Neural cell (in vitro differentiated cells): ENCODE data around the gene FNDC11. TPM values are rescaled to one million over a fixed set of nuclear protein-coding genes. Genes with fewer than 3 reads are reported as not detected.

Experiments
- H2AFZ ChIP-seq: fragments of 200-600, 300-800 bp; sonication (generic), shearing (Covaris generic); 2 replicates; pipeline ENCODE4 v1.6.0; 2014; ENCODE audit warnings: low read depth, mild to moderate bottlenecking, antibody characterized with exemption, low read length, moderate library complexity
- H3F3A ChIP-seq: fragments of 200-600 bp; shearing (Covaris generic); 2 replicates; pipeline ENCODE4 v1.6.1; 2016; ENCODE audit warnings: mild to moderate bottlenecking, moderate library complexity, mixed read lengths, antibody characterized with exemption, low read length; ENCODE audit not compliant: insufficient read depth, poor library complexity, severe bottlenecking
- H3K27ac ChIP-seq: fragments of 200-600, 300-800 bp; sonication (generic), shearing (Covaris generic); 2 replicates; pipeline ENCODE4 v1.5.1; 2014; ENCODE audit warnings: mild to moderate bottlenecking, low read length, moderate library complexity
- H3K27me3 ChIP-seq: fragments of 300-800, 200-600 bp; sonication (generic), shearing (Covaris generic); 2 replicates; pipeline ENCODE4 v1.6.0; 2014; ENCODE audit warnings: mild to moderate bottlenecking, low read depth, low read length, moderate library complexity; ENCODE audit not compliant: insufficient read depth
- H3K36me3 ChIP-seq: fragments of 300-800, 200-600 bp; sonication (generic), shearing (Covaris generic); 2 replicates; pipeline ENCODE4 v1.5.1; 2014; ENCODE audit warnings: mild to moderate bottlenecking, antibody characterized with exemption, low read length, moderate library complexity; ENCODE audit not compliant: insufficient read depth
- H3K4me2 ChIP-seq: fragments of 300-800, 200-600 bp; sonication (generic), shearing (Covaris generic); 2 replicates; pipeline ENCODE4 v1.6.0; 2014; ENCODE audit warnings: mild to moderate bottlenecking, low read length
- H3K4me3 ChIP-seq: fragments of 300-800, 200-600 bp; sonication (generic), shearing (Covaris generic); 2 replicates; pipeline ENCODE4 v1.5.1; 2014; ENCODE audit warnings: mild to moderate bottlenecking, low read length, moderate library complexity
- H3K79me2 ChIP-seq: fragments of 200-600 bp; shearing (Covaris generic); replicated peaks from 2 replicates; pipeline ENCODE4 v1.6.0; 2014; ENCODE audit warnings: mild to moderate bottlenecking, low read length, moderate library complexity; ENCODE audit not compliant: insufficient read depth
- H3K9ac ChIP-seq: fragments of 300-800, 200-600 bp; sonication (generic), shearing (Covaris generic); 2 replicates; pipeline ENCODE4 v1.6.1; 2016; ENCODE audit warnings: mild to moderate bottlenecking, low read length, mixed read lengths
- H3K9me2 ChIP-seq: fragments of 200-600 bp; shearing (Covaris generic); 2 replicates; pipeline ENCODE4 v1.6.1; 2016; ENCODE audit warnings: mild to moderate bottlenecking, low read length, mixed read lengths; ENCODE audit not compliant: insufficient read depth
- H3K9me3 ChIP-seq: fragments of 200-600, 300-800 bp; sonication (generic), shearing (Covaris generic); 2 replicates; pipeline ENCODE4 v1.6.1; 2016; ENCODE audit warnings: mild to moderate bottlenecking, mixed run types, low read length, moderate library complexity, mixed read lengths
- H4K20me1 ChIP-seq: fragments of 200-600 bp; shearing (Covaris generic); 2 replicates; pipeline ENCODE4 v1.6.1; 2016; ENCODE audit warnings: mild to moderate bottlenecking, mixed run types; ENCODE audit not compliant: insufficient read depth
- CTCF ChIP-seq: fragments of 450-650 bp; IDR thresholded peaks from 2 replicates; pipeline ENCODE4 v1.5.1; 2014; ENCODE audit warnings: antibody characterized with exemption, mild to moderate bottlenecking, moderate library complexity; ENCODE audit not compliant: poor library complexity, severe bottlenecking
- EP300 ChIP-seq: fragments of 450-650 bp; conservative IDR thresholded peaks from 2 replicates; pipeline ENCODE4 v1.6.1; 2014; ENCODE audit warnings: antibody characterized with exemption, mild to moderate bottlenecking, moderate library complexity; ENCODE audit not compliant: poor library complexity, severe bottlenecking
- EZH2 ChIP-seq: fragments of 200-600, 300-800 bp; shearing (Covaris generic), sonication (generic); IDR thresholded peaks from 2 replicates; pipeline ENCODE4 v1.6.1; 2014; ENCODE audit warnings: antibody characterized with exemption, low read length, borderline replicate concordance, mild to moderate bottlenecking; ENCODE audit not compliant: insufficient read depth, poor library complexity, severe bottlenecking
- MXI1 ChIP-seq: fragments of 450-650 bp; conservative IDR thresholded peaks from 2 replicates; pipeline ENCODE4 v1.6.1; 2014; ENCODE audit warnings: antibody characterized with exemption, mild to moderate bottlenecking; ENCODE audit not compliant: poor library complexity, severe bottlenecking
- POLR2AphosphoS5 ChIP-seq: IDR thresholded peaks from 2 replicates; pipeline ENCODE4 v1.6.1; 2012
- RAD21 ChIP-seq: fragments of 450-650 bp; conservative IDR thresholded peaks from 2 replicates; pipeline ENCODE4 v1.6.1; 2014; ENCODE audit warnings: antibody characterized with exemption, mild to moderate bottlenecking, moderate library complexity
- REST ChIP-seq: IDR thresholded peaks from 2 replicates; pipeline ENCODE4 v1.6.1; 2012; ENCODE audit warnings: borderline replicate concordance
- SMC3 ChIP-seq: fragments of 450-650 bp; conservative IDR thresholded peaks from 2 replicates; pipeline ENCODE4 v1.6.1; 2014; ENCODE audit warnings: antibody characterized with exemption, mild to moderate bottlenecking, moderate library complexity; ENCODE audit not compliant: poor library complexity
- TAF1 ChIP-seq: IDR thresholded peaks from 2 replicates; pipeline ENCODE4 v1.6.1; 2012; ENCODE audit warnings: low read depth
- polyA plus RNA-seq: library from polyadenylated mRNA; depleted of rRNA; stranded (reverse); fragments of >200 nt; gene quantifications from 2 replicates; pipeline ENCODE4 v1.2.3, GENCODE V29; 2014

The FNDC11 gene
- polyA plus RNA-seq, 1 donor from 2014 or later: 1.9 TPM

GRCh38 chr20:63505281-63505680 lies 48.7 kb upstream of the FNDC11 start:
- Histone ChIP-seq H3K9me3 (peaks cover 9% of the 10 kb centered on the region), H3K79me2 (no peaks in the 10 kb centered on the region), H3K4me2 (no peak overlapping the region), H3K9ac (no peak overlapping the region), H3K4me3 (no peak overlapping the region), H3K36me3 (no peaks in the 10 kb centered on the region), H2AFZ (no peak overlapping the region), H3F3A (no peaks in the 10 kb centered on the region), H3K27me3 (no peaks in the 10 kb centered on the region), H4K20me1 (no peaks in the 10 kb centered on the region), H3K27ac (no peak overlapping the region), H3K9me2 (no peaks in the 10 kb centered on the region)
- no peak for TF ChIP-seq RAD21
- no peak for TF ChIP-seq SMC3

- Histone ChIP-seq H3K4me3 (no peak overlapping the region), H3K79me2 (no peaks in the 10 kb centered on the region), H3K9ac (no peak overlapping the region), H3K9me2 (no peaks in the 10 kb centered on the region), H3K27ac (no peak overlapping the region), H3K4me2 (no peak overlapping the region), H2AFZ (no peak overlapping the region), H3F3A (no peaks in the 10 kb centered on the region), H3K9me3 (peaks cover 9% of the 10 kb centered on the region), H4K20me1 (no peaks in the 10 kb centered on the region), H3K36me3 (no peaks in the 10 kb centered on the region), H3K27me3 (no peaks in the 10 kb centered on the region)
- TF ChIP-seq EP300 (no peak), POLR2AphosphoS5 (no peak), REST (no peak)
These were observed 48.2 kb upstream of the FNDC11 start for GRCh38 chr20:63505723-63506122.

DNA sequence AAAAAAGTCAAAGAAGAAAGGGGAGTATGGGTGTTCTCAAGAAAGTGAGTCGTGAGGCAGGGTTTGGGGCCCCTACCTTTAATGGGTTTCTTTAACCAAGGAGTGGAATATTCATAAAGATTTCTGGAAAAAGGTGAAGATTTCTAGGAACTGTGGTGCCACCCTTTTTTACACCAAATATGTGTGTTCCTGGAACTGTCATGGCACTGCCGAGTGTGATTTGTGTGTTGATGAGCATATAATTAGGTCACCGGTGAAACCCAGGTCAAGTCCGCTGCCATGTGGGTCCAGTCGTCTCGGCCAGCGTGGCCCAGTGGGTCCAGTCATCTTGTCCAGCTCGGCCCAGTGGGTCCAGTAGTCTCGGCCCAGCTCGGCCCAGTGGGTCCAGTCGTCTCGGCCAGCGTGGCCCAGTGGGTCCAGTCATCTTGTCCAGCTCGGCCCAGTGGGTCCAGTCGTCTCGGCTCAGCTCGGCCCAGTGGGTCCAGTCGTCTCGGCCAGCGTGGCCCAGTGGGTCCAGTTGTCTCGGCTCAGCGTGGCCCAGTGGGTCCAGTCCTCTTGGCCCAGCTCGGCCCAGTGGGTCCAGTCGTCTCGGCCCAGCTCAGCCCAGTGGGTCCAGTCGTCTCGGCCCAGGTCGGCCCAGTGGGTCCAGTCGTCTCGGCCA lies 46.7 kb upstream of the FNDC11 start:
- no peaks in the 10 kb centered on the region for H3K36me3 ChIP-seq
- H3K9me3 ChIP-seq: peaks cover 9% of the 10 kb centered on the region
- H2AFZ ChIP-seq: no peak overlapping the region
- no peaks in the 10 kb centered on the region for H3F3A ChIP-seq
- no peak overlapping the region for H3K9ac ChIP-seq
- H3K4me2 ChIP-seq: no peak overlapping the region
- no peaks in the 10 kb centered on the region for H3K27me3 ChIP-seq
- H4K20me1 ChIP-seq: no peaks in the 10 kb centered on the region
- H3K79me2 ChIP-seq: no peaks in the 10 kb centered on the region
- H3K27ac ChIP-seq: no peak overlapping the region
- TF ChIP-seq RAD21 (no peak), SMC3 (no peak), CTCF (no peak), TAF1 (no peak), POLR2AphosphoS5 (no peak), EZH2 (no peak), EP300 (no peak), REST (no peak), MXI1 (no peak)
- H3K4me3 ChIP-seq: no peak overlapping the region
- H3K9me2 ChIP-seq: no peaks in the 10 kb centered on the region
